Suprapubic skin (tissue), 4 donors: Measurements from ENCODE around the gene UXT.

ENCODE experiments used
- EP300 ChIP-seq: sonication (generic); formaldehyde crosslinking; IDR thresholded peaks from one replicate; pipeline ENCODE4 v1.6.1; 2017; ENCODE audit warnings: antibody characterized with exemption
- POLR2A ChIP-seq, 2 donors: fragments of 450-650 bp; IDR thresholded peaks; one replicate each; pipeline ENCODE4 v1.6.1; 2017; ENCODE audit warnings: antibody characterized with exemption in 2 of 2, mild to moderate bottlenecking in 2 of 2, moderate library complexity in 2 of 2
- POLR2AphosphoS5 ChIP-seq, 3 donors: sonication (generic); formaldehyde crosslinking; IDR thresholded peaks; one replicate each; pipeline ENCODE4 v1.6.1; 2017; ENCODE audit warnings: antibody characterized with exemption in 3 of 3
- TF ChIP-seq, protein P1 (sequence below), 2 donors: fragments of 200-600 bp in 1 of 2; fragments of 450-650 bp in 1 of 2; sonication (generic) in 1 of 2; IDR thresholded peaks; one replicate each; pipeline ENCODE4 v1.5.1; 2016 to 2019; ENCODE audit warnings: antibody characterized with exemption in 2 of 2, mild to moderate bottlenecking in 1 of 2, moderate library complexity in 1 of 2

- TF ChIP-seq, protein P1, sequence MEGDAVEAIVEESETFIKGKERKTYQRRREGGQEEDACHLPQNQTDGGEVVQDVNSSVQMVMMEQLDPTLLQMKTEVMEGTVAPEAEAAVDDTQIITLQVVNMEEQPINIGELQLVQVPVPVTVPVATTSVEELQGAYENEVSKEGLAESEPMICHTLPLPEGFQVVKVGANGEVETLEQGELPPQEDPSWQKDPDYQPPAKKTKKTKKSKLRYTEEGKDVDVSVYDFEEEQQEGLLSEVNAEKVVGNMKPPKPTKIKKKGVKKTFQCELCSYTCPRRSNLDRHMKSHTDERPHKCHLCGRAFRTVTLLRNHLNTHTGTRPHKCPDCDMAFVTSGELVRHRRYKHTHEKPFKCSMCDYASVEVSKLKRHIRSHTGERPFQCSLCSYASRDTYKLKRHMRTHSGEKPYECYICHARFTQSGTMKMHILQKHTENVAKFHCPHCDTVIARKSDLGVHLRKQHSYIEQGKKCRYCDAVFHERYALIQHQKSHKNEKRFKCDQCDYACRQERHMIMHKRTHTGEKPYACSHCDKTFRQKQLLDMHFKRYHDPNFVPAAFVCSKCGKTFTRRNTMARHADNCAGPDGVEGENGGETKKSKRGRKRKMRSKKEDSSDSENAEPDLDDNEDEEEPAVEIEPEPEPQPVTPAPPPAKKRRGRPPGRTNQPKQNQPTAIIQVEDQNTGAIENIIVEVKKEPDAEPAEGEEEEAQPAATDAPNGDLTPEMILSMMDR (IDR thresholded peaks at IDR 0.05): no peak
- no peak for TF ChIP-seq POLR2A (IDR thresholded peaks at IDR 0.05)
- no peak for TF ChIP-seq EP300
- no peak for TF ChIP-seq POLR2AphosphoS5 (IDR thresholded peaks at IDR 0.05)
Observed at GRCh38 chrX:47629419-47630200, 29.4 kb downstream of the UXT start, which contains the start of gene CFP.
